ENCODE data around the gene NR5A1.

The NR5A1 gene

GRCh38 chr9:124479371-124479770, 27.8 kb downstream of the NR5A1 start:
- DNase-seq, result no peak

- DNase-seq, result no peak
Measured at GRCh38 chr9:124478354-124478753, 28.8 kb downstream of the NR5A1 start.

GRCh38 chr9:124477648-124478285, 29.4 kb downstream of the NR5A1 start:
- DNase-seq, result no peak

- DNase-seq, result no peak
Measured at GRCh38 chr9:124477211-124477647, 30.0 kb downstream of the NR5A1 start.

- DNase-seq, result no peak
Measured at GRCh38 chr9:124475868-124476690, 31.1 kb downstream of the NR5A1 start.

GRCh38 chr9:124475158-124475867, 31.9 kb downstream of the NR5A1 start:
- DNase-seq, result no peak

GRCh38 chr9:124474151-124474550, 33.0 kb downstream of the NR5A1 start:
- no peak for DNase-seq

GRCh38 chr9:124473310-124473709, 33.9 kb downstream of the NR5A1 start:
- no peak for DNase-seq

- DNase-seq, result no peak
Measured at GRCh38 chr9:124472770-124473169, 34.4 kb downstream of the NR5A1 start.

- DNase-seq, result no peak
Measured at GRCh38 chr9:124471761-124472160, 35.4 kb downstream of the NR5A1 start.

GRCh38 chr9:124470726-124471125, 36.5 kb downstream of the NR5A1 start:
- DNase-seq, result no peak

GRCh38 chr9:124470306-124470705, 36.9 kb downstream of the NR5A1 start:
- DNase-seq, result no peak

- DNase-seq, result no peak
Measured at GRCh38 chr9:124469011-124469832, 38.0 kb downstream of the NR5A1 start.

- no peak for DNase-seq
Measured at GRCh38 chr9:124468061-124468740, 39.0 kb downstream of the NR5A1 start.

- DNase-seq, result no peak
Measured at GRCh38 chr9:124467410-124468060, 39.7 kb downstream of the NR5A1 start.

GRCh38 chr9:124465736-124466135, 41.5 kb downstream of the NR5A1 start:
- DNase-seq, result no peak

- no peak for DNase-seq
Measured at GRCh38 chr9:124462739-124463138, 44.5 kb downstream of the NR5A1 start.

- DNase-seq, result no peak
Measured at GRCh38 chr9:124458441-124458840, 48.8 kb downstream of the NR5A1 start.

- no peak for DNase-seq
Measured at GRCh38 chr9:124457887-124458431, 49.2 kb downstream of the NR5A1 start.

- no peak for DNase-seq
Measured at GRCh38 chr9:124457079-124457886, 49.9 kb downstream of the NR5A1 start.

Measured in stimulated activated CD4-positive, alpha-beta T cell treated with anti-CD3 and anti-CD28 coated beads, Interleukin-1b, Interleukin-23, amount 100 ng/mL, for 48 hours (primary cell).